B cell (primary cell): Measurements from ENCODE around the gene MYL10.

Source experiments
- EZH2 ChIP-seq: IDR thresholded peaks from 2 replicates; pipeline ENCODE4 v1.6.1; 2012; ENCODE audit warnings: borderline replicate concordance, low read depth, mild to moderate bottlenecking, moderate library complexity, low read length; ENCODE audit not compliant: insufficient read depth, poor library complexity, severe bottlenecking
- TF ChIP-seq, protein P1 (sequence below): fragments of 200-600 bp; IDR thresholded peaks from one replicate; pipeline ENCODE4 v1.8.0; 2022; ENCODE audit warnings: antibody characterized with exemption, mild to moderate bottlenecking

DNA sequence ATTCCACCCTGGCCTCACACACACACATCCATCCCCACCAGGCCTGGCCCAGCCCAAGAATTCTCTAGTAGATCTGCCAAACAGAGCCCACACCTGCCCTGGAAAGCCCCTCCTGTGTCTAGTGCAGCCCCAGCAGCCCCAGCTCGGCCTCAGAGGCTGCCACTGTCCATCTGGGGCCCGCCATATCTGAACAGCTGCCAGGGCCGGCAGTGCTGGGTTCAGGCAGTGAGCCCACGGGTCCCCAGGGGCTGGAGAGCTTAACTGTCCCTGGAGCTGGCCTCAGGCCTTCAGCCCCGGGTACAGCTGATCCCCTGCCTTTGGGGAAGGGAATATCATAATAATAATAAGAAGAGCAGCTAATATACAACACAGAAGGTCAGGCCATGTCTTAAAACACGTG lies 574 bp downstream of the MYL10 start:
- TF ChIP-seq, protein P1, sequence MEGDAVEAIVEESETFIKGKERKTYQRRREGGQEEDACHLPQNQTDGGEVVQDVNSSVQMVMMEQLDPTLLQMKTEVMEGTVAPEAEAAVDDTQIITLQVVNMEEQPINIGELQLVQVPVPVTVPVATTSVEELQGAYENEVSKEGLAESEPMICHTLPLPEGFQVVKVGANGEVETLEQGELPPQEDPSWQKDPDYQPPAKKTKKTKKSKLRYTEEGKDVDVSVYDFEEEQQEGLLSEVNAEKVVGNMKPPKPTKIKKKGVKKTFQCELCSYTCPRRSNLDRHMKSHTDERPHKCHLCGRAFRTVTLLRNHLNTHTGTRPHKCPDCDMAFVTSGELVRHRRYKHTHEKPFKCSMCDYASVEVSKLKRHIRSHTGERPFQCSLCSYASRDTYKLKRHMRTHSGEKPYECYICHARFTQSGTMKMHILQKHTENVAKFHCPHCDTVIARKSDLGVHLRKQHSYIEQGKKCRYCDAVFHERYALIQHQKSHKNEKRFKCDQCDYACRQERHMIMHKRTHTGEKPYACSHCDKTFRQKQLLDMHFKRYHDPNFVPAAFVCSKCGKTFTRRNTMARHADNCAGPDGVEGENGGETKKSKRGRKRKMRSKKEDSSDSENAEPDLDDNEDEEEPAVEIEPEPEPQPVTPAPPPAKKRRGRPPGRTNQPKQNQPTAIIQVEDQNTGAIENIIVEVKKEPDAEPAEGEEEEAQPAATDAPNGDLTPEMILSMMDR: no peak
- TF ChIP-seq EZH2: no peak
